Choroid plexus epithelial cell (primary cell): ENCODE data around the gene SDCCAG8.

Source experiments
- DNase-seq: peaks from one replicate; pipeline ENCODE4 v3.0.0-alpha.2; 2010; ENCODE audit warnings: low read depth
- H3K4me3 ChIP-seq: 2 replicates; pipeline ENCODE4 v1.5.1; 2011; ENCODE audit warnings: low read depth, mild to moderate bottlenecking, control low read depth, low read length, moderate library complexity
- TF ChIP-seq, protein P1 (sequence below): conservative IDR thresholded peaks from 2 replicates; pipeline ENCODE4 v1.5.1; 2011; ENCODE audit warnings: low read depth, mild to moderate bottlenecking, control low read depth, inconsistent platforms, low read length, moderate library complexity

The SDCCAG8 gene

DNA sequence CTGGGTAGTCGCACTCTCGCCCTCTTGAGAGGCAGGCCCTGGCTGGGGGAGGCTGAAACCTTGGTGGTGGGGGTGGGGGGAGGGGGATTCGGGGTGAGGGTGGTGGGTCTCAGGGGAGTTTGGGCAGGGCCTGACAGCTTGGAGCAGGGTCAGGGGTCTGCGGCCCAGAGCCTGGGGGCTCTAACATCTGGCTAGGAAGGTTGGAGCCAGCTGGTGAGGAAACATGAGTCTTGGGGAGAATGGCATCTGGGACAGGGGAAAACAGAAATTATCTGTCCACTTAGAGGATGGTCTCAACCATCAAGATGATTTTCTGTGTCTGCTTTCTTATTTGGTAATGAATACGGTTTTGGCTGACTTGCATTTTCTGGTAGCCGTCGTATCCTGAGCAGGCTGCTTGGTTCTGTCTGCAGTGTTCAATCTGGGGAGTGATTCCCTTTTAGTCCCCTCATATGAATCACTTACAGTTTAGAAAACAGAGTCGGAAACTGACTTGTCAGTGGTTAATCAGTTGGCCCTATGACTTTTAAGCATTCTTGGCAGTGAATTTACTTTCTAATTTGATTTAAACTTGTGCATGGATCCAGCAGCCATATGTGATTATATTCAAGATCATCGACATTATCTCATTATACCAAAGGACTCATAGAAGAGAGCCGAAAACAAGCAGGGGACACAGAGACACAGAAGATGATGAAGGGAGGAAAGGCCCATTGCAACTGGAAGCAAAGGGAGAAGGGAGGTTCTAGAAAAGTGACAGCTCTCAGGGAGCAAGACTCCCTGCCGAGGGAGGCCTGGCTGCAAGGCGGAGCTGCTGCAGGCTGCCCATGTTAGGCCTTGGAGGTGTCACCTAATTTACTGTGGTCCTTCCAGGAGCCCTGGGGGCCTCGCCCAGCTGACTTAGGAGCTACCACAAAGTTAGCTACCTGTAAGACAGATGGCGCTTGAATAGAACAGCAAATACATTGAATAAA lies 237.6 kb downstream of the SDCCAG8 start:
- H3K4me3 ChIP-seq = no peak overlapping the region
- peak; percentile 41 for DNase-seq
- TF ChIP-seq, protein P1, sequence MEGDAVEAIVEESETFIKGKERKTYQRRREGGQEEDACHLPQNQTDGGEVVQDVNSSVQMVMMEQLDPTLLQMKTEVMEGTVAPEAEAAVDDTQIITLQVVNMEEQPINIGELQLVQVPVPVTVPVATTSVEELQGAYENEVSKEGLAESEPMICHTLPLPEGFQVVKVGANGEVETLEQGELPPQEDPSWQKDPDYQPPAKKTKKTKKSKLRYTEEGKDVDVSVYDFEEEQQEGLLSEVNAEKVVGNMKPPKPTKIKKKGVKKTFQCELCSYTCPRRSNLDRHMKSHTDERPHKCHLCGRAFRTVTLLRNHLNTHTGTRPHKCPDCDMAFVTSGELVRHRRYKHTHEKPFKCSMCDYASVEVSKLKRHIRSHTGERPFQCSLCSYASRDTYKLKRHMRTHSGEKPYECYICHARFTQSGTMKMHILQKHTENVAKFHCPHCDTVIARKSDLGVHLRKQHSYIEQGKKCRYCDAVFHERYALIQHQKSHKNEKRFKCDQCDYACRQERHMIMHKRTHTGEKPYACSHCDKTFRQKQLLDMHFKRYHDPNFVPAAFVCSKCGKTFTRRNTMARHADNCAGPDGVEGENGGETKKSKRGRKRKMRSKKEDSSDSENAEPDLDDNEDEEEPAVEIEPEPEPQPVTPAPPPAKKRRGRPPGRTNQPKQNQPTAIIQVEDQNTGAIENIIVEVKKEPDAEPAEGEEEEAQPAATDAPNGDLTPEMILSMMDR = no peak

DNA sequence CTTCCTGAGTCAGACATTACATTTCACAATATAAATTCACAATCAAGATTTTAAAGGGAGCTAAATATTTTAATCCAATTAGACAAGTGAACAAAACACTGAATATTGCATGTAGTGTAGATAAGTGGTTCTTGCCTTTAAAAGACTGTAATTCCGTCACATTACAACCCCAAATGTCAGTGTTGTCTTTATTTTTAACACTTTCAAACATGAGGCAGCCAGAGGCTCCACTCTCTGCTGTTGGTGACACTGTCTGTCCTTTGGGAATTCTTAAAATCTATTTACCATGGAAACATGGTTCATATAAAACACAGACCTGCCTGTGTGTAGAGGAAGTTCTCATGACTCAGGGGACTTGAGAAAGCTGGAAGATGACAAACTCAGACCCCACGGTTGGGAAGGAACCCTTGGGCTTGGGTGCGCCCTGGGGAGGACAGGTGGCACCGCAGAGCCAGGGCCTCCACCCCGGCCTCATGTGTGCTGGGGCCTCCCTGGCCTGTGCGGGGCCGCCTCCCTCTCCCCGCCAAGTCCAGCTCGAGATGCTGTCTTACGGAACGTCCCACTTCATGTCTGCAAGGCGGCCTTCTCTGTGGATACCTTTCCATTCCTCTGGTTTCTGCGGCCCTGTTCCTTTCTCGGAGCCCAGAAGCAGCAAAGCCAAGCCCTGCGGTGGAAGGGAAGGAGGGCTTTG lies 239.0 kb downstream of the SDCCAG8 start:
- TF ChIP-seq, protein P1 = no peak
- H3K4me3 ChIP-seq = no peak overlapping the region
- no peak for DNase-seq

DNA sequence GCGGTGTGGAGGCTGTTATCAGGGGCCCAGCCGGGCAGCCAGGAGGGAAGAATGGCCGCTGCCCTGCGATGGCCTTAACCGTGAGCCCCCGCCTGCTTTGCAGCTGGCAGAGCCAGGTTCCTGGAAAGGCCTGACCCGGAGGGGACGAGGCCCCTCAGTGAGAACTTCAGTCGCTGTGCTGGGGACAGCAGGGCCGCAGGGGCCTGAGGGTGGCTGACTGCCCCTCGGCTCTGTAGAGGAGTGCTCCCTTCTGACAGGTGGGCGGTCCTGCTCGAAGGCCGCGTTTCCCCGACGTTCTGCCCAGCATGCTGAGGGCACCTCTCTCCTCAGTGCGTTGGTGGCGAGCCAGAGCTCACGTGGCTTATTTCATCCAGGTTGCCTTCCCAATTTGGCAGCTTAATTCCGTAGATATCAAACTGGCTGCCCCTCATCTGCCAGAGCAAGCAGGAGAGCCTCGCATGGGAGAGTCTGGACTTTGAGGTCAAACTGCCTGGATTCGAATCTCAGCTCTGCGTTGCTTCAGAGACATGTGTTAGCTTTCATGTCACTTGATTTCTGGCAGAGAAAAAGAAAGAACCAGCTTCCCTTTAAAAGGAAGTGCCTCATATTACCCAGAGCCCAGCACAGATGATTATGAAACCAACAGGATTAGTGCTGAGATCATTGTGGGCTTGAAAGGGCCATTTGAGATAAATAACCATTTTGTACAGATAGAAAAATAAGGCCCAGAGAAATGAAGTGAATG lies 239.8 kb downstream of the SDCCAG8 start:
- no peak overlapping the region for H3K4me3 ChIP-seq
- DNase-seq = peak; percentile 81
- TF ChIP-seq, protein P1 = no peak

DNA sequence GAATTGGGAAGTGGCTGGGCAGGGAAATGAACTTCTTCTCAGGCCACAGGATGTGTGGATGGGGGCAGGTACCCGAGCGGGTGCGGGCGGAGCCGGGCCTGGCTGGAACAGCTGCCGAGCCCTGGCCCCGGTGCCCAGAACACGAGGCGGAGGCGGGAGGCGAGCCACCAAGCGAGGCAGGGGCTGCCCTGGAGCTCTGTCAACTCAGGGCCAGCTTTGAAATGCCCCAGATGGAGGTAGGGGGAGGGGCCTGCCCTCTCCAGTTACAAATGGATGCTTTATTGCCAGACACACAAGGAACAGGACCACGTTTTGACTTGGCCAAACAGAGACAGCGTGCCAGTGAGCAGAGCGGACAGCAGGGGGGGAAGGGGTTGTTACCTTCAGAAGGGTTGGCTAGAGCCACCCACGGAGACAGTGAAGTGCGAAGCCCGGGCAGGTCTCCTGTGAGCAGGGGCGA lies 240.4 kb downstream of the SDCCAG8 start:
- H3K4me3 ChIP-seq = no peak overlapping the region
- TF ChIP-seq, protein P1 = no peak
- DNase-seq = no peak

DNA sequence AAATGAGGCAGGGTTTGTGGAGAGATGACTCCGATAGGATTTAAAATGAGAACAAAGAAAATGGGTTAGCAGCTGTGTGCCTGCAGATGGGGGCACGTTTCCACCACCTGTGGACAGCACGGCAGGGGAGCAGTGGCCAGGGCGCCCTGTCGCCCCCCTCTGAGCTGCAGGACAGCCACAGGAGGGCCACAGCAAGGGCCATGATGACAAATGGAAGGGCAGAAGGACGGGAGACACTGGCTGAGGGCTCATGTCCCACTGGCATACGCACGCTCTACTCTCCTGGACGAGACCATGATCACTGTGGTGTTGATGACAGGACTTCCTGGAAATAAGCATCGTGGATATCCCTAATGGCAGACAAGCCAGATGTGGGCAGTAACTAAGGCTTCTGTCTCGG lies 241.0 kb downstream of the SDCCAG8 start:
- no peak overlapping the region for H3K4me3 ChIP-seq
- TF ChIP-seq, protein P1 = no peak
- DNase-seq = no peak

DNA sequence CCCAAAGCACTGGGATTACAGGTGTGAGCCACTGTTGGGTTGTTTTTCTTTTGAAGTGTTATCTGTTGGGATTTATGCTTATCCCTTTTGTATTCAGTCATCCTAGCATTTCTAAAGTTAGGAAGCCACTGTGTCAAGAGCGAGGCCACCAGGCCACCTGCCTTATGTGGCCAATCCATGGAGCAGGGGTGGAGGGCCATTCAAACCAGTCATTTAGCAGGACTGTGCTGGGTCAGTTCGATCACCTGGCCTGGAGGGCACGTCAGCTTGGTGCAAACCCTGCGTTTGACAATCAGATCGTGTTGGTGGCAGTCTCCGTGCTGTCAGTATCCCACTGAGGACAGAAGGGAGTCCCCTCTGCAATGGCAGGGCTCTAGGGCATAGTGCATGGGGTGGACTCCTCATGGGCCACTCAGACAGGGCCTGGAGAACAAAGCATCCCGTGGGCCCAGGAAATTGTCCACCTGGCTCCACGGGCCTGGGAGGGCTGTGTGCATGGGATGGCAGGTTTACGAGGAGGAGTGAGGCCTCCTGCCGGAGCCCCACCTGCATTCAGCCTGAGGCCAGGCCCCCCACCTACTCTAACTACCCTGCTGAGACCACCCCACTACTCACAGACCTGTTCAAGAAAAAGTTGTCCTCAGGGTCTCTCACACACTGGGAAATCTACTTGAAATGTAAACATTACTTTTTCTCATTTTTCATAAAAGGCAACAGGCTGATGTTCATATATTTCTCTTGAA lies 242.3 kb downstream of the SDCCAG8 start:
- TF ChIP-seq, protein P1 = no peak

More for the DNA sequence above, 242.3 kb downstream of the SDCCAG8 start:
- DNase-seq = no peak
- no peak overlapping the region for H3K4me3 ChIP-seq
